Gastroesophageal sphincter (tissue), 4 donors: Measurements from ENCODE around the gene TFR2. TPM values are rescaled to one million over a fixed set of nuclear protein-coding genes. Genes with fewer than 3 reads are reported as not detected.

Experiments
- ATAC-seq: fragments of 150-250 bp; one replicate; pipeline ENCODE4 v1.9.1; 2016; ENCODE audit warnings: mild to moderate bottlenecking, moderate library complexity
- H3K27ac ChIP-seq, 4 donors: fragments of 200-600 bp; sonication (generic) in 3 of 4; 1 replicate in 3 of 4; 2 replicates in 1 of 4; pipeline ENCODE4 v1.5.1; 2016 to 2019
- H3K27me3 ChIP-seq: fragments of 200-600 bp; sonication (generic); one replicate; pipeline ENCODE4 v1.5.1; 2019
- H3K36me3 ChIP-seq, 2 donors: fragments of 200-600 bp; sonication (generic); one replicate each; pipeline ENCODE4 v1.5.1; 2019; ENCODE audit warnings: control low read depth in 1 of 2
- H3K4me1 ChIP-seq, 3 donors: fragments of 200-600 bp; sonication (generic); 1 replicate in 2 of 3; 2 replicates in 1 of 3; pipeline ENCODE4 v1.5.1; 2016 to 2019; ENCODE audit warnings: control low read depth in 2 of 3
- H3K4me3 ChIP-seq, 2 donors: fragments of 200-600 bp; sonication (generic); one replicate each; pipeline ENCODE4 v1.5.1; 2019; ENCODE audit warnings: mild to moderate bottlenecking in 1 of 2, moderate library complexity in 1 of 2
- H3K9me3 ChIP-seq, 3 donors: fragments of 200-600 bp; sonication (generic); one replicate each; pipeline ENCODE4 v1.5.1; 2017 to 2019; ENCODE audit warnings: control low read depth in 2 of 3
- CTCF ChIP-seq, 4 experiments: fragments of 200-600 bp in 2 of 4; fragments of 450-650 bp in 2 of 4; sonication (generic) in 1 of 4; IDR thresholded peaks; one replicate each; pipeline ENCODE4 v1.5.1; 2017 to 2019; ENCODE audit warnings: antibody characterized with exemption in 4 of 4, mild to moderate bottlenecking in 2 of 4, moderate library complexity in 2 of 4
- EP300 ChIP-seq: sonication (generic); formaldehyde crosslinking; IDR thresholded peaks from one replicate; pipeline ENCODE4 v1.6.1; 2017; ENCODE audit warnings: antibody characterized with exemption, mild to moderate bottlenecking
- POLR2A ChIP-seq, 2 donors: fragments of 450-650 bp; IDR thresholded peaks; one replicate each; pipeline ENCODE4 v1.6.1; 2017; ENCODE audit warnings: antibody characterized with exemption in 2 of 2, mild to moderate bottlenecking in 2 of 2, moderate library complexity in 1 of 2
- POLR2AphosphoS5 ChIP-seq: sonication (generic); formaldehyde crosslinking; IDR thresholded peaks from one replicate; pipeline ENCODE4 v1.6.1; 2017; ENCODE audit warnings: antibody characterized with exemption
- WGBS, 2 donors: methylation state at CpG; one replicate each; pipeline ENCODE4 v1.1.5; 2018; ENCODE audit warnings: low coverage in 1 of 2; 5-methylcytosine and 5-hydroxymethylcytosine counted together
- total RNA-seq, 4 donors: library from RNA; depleted of rRNA; stranded (reverse); fragments of >200 nt; gene quantifications; one replicate each; pipeline ENCODE4 v1.1.0, GENCODE V29; 2016

TFR2 gene
- total RNA-seq, 4 donors from 2014 or later, result 1.6 TPM; not detected in 3

DNA sequence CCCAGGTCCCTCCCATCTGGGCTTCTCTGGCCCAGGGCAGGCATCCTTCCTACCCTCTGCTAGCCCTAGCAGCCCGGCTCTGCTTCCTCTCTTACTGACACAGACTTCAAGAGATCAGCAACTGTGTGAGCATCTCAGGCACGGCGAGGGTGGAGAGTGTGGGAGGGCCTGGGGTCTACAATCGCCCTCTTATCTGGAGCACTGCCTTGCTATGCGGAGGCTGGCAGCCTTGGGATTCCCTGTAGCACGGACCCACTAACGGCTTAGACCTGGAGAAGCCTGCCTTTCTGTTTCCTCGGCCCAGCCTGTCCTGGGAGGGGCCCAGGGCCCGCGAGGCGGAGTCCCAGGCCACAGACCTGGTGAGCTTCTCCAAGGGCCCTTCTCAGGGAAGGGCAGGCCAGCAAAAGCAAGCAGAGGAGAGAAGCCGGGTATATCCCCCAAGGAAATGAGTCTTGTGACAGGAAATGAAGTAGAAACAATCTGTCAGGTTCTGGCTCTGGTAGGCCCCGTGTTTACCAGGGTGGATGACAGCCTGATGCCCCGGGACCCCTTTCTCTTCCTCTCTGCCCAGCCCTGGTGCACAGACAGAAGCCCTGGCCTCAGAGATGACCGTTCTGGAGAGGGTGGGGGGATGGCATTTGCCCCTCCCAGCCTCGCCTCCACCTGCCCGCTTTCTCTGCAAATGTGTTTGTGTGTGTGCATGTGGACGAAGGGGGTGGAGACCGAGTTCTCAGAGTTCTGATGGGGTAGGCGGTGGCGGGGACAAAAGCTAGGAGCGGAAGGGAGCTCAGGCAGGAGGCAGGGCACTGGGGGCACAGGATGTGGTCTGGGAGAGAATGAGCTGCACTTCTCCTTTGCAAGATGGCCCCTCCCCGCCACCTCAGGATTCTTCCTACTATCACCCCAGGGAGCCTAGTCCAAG lies 58.0 kb downstream of the TFR2 start:
- Histone ChIP-seq H3K27ac (peak overlapping the region in 3 of 4 donors; percentile 92 to 95 (median 95)), H3K4me3 (peak overlapping the region in 1 of 2 donors; percentile 80), H3K4me1 (peaks cover 0 to 51% (median 35%) of the 10 kb centered on the region in 3 donors), H3K9me3 (no peaks in the 10 kb centered on the region), H3K36me3 (peaks cover 0 to 53% of the 10 kb centered on the region in 2 donors), H3K27me3 (peaks cover 3% of the 10 kb centered on the region)
- WGBS, 2 donors, result 45 to 47% methylated on average over 5 to 7 of the region's 23 CpGs
- ATAC-seq, result no peak
- no peak for TF ChIP-seq POLR2AphosphoS5
- no peak for TF ChIP-seq POLR2A (IDR thresholded peaks at IDR 0.05)
- no peak for TF ChIP-seq EP300
- no peak for TF ChIP-seq CTCF (IDR thresholded peaks at IDR 0.05)

DNA sequence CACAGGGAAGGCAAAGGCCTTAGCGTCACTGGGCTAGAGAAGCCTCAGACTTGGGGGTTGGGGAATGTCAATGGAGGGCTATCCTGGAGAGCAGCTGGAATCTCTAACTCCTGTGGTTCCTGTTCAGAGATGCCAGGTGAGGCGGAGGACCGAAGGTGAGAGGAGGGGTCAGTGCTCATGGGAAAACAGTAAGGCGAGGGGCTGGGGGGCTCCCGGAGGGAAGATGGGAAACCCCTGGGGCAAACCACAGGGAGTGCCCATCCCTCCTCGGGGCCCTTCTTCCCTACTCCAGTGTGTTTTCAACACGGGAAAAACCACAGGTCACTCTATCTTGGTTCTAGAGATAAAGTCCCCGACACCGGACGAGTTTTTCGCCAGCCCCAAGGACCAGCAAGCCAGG lies 58.7 kb downstream of the TFR2 start:
- H3K4me3 ChIP-seq, result peak overlapping the region in 1 of 2 donors; percentile 80
- WGBS, 2 donors, result 60 to 68% methylated on average over 5 to 6 of the region's 11 CpGs
- peaks cover 0 to 49% (median 35%) of the 10 kb centered on the region in 3 donors for H3K4me1 ChIP-seq
- ATAC-seq, result no peak
- peak overlapping the region in 3 of 4 donors; percentile 35 to 95 (median 92) for H3K27ac ChIP-seq
- H3K36me3 ChIP-seq, result peaks cover 0 to 60% of the 10 kb centered on the region in 2 donors
- H3K27me3 ChIP-seq, result peaks cover 3% of the 10 kb centered on the region
- TF ChIP-seq POLR2A (IDR thresholded peaks at IDR 0.05), result no peak
- no peak for TF ChIP-seq CTCF (IDR thresholded peaks at IDR 0.05)
- TF ChIP-seq EP300, result no peak
- no peak for TF ChIP-seq POLR2AphosphoS5
- no peaks in the 10 kb centered on the region for H3K9me3 ChIP-seq

DNA sequence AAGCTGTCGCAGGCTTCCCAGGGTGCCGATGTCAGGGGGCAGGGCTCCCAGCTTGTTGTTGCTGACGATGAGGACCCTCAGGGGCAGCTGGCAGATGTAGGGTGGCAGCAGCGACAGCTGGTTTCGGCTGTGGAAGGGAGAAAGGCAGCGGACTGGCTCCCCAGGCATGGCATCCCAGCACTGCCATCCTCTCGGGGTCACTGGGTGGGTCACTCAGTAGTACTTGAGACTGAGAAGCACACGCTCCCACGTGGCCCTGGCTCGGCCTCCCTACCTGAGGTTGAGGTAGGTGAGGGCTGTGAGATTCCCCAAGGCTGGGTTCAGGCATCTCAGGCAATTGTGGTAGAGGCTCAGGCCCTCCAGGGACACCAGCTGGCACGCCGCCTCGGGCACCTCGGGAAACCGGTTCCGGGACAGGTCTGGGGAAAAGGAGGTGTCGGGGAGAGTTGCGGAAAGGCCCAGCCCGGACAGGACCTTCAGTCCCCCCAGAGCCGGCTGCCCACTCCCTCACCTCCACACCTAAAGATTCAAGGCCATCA lies 59.2 kb downstream of the TFR2 start:
- Histone ChIP-seq H3K9me3 (no peaks in the 10 kb centered on the region), H3K27me3 (peaks cover 3% of the 10 kb centered on the region), H3K36me3 (peaks cover 0 to 65% of the 10 kb centered on the region in 2 donors), H3K4me3 (no peak overlapping the region), H3K4me1 (peaks cover 0 to 44% (median 33%) of the 10 kb centered on the region in 3 donors), H3K27ac (peak overlapping the region in 3 of 4 donors; percentile 35 to 95 (median 92))
- TF ChIP-seq CTCF (IDR thresholded peaks at IDR 0.05) (no peak), POLR2AphosphoS5 (no peak), POLR2A (IDR thresholded peaks at IDR 0.05) (no peak), EP300 (no peak)
- no peak for ATAC-seq
- no CpG with 5 or more reads among the region's 20 CpGs for WGBS, 2 donors

GRCh38 chr7:100580466-100581283 lies 60.7 kb downstream of the TFR2 start:
- TF ChIP-seq EP300, result no peak
- TF ChIP-seq POLR2AphosphoS5, result no peak
- TF ChIP-seq POLR2A (IDR thresholded peaks at IDR 0.05), result no peak
- no peak for TF ChIP-seq CTCF (IDR thresholded peaks at IDR 0.05)
- no peak overlapping the region for H3K27ac ChIP-seq
- no peaks in the 10 kb centered on the region for H3K9me3 ChIP-seq
- H3K4me3 ChIP-seq, result no peak overlapping the region
- H3K27me3 ChIP-seq, result peaks cover 13% of the 10 kb centered on the region
- peaks cover 0 to 39% (median 31%) of the 10 kb centered on the region in 3 donors for H3K4me1 ChIP-seq
- ATAC-seq, result no peak
- H3K36me3 ChIP-seq, result peaks cover 0 to 80% of the 10 kb centered on the region in 2 donors
- WGBS, 2 donors, result 62 to 74% methylated on average over 4 to 8 of the region's 11 CpGs
